CD4-positive, alpha-beta T cell (primary cell): ENCODE results near the gene AIF1. TPM values are rescaled to one million over a fixed set of nuclear protein-coding genes. Genes with fewer than 3 reads are reported as not detected.
A peak's percentile ranks its signal among the peaks of the same experiment; 100 is the strongest.

Experiments used
- ATAC-seq: fragments of 200-7000 bp; cut with Tn5 transposase; one replicate; pipeline ENCODE4 v1.10.0; 2022; ENCODE audit warnings: mild to moderate bottlenecking; ENCODE audit not compliant: poor library complexity
- CTCF ChIA-PET: fragments of 350-600 bp; sonication (Branson Sonifier 250); formaldehyde crosslinking; loops from one replicate; lab custom pipeline; 2021; ENCODE audit warnings: antibody characterized with exemption, inconsistent platforms; lab: Charles Lee
- POLR2A ChIA-PET: fragments of 350-600 bp; sonication (Branson Sonifier 250); formaldehyde crosslinking; loops from one replicate; lab custom pipeline; 2021; ENCODE audit warnings: antibody characterized with exemption, inconsistent platforms; lab: Charles Lee
- DNase-seq, 14 experiments: peaks; one replicate each; pipeline ENCODE4 v3.0.0-alpha.2; 2013 to 2020; ENCODE audit warnings: mixed read lengths in 2 of 14
- H3K27ac ChIP-seq, 2 donors: one replicate each; pipeline versions ENCODE4 v1.5.1 to v1.7.0; 2013; ENCODE audit warnings: low read length in 2 of 2, low read depth in 1 of 2, mild to moderate bottlenecking in 1 of 2
- H3K27me3 ChIP-seq, 2 experiments: 1 replicate in 1 of 2; 2 replicates in 1 of 2; pipeline versions ENCODE4 v1.6.1 to v1.7.0; 2013; ENCODE audit warnings: low read length in 2 of 2, control low read depth in 1 of 2, mild to moderate bottlenecking in 1 of 2, moderate library complexity in 1 of 2; ENCODE audit not compliant: insufficient read depth in 2 of 2, control insufficient read depth in 1 of 2
- H3K36me3 ChIP-seq: one replicate; pipeline ENCODE4 v1.6.1; 2013; ENCODE audit warnings: low read length, control low read depth; ENCODE audit not compliant: insufficient read depth
- H3K4me1 ChIP-seq: one replicate; pipeline ENCODE4 v1.6.1; 2013; ENCODE audit warnings: low read length, control low read depth; ENCODE audit not compliant: insufficient read depth
- H3K4me3 ChIP-seq: one replicate; pipeline ENCODE4 v1.5.1; 2013; ENCODE audit warnings: mild to moderate bottlenecking, low read length, moderate library complexity
- H3K9me3 ChIP-seq, 2 experiments: 1 replicate in 1 of 2; 2 replicates in 1 of 2; pipeline versions ENCODE4 v1.6.1 to v1.7.0; 2013; ENCODE audit warnings: low read length in 2 of 2, mild to moderate bottlenecking in 2 of 2, control low read depth in 1 of 2, moderate library complexity in 1 of 2; ENCODE audit not compliant: control insufficient read depth in 1 of 2, insufficient read depth in 1 of 2
- H3K27ac Mint-ChIP-seq: one replicate; pipeline ENCODE4 v1.8.0; 2020; ENCODE audit warnings: mixed read lengths
- H3K27me3 Mint-ChIP-seq: one replicate; pipeline ENCODE4 v1.8.0; 2021; ENCODE audit warnings: mixed read lengths
- H3K36me3 Mint-ChIP-seq: one replicate; pipeline ENCODE4 v1.8.0; 2021; ENCODE audit warnings: low read depth, mixed read lengths
- H3K4me1 Mint-ChIP-seq: one replicate; pipeline ENCODE4 v1.8.0; 2021; ENCODE audit warnings: low read depth, mixed read lengths
- H3K4me3 Mint-ChIP-seq: one replicate; pipeline ENCODE4 v1.8.0; 2020; ENCODE audit warnings: mild to moderate bottlenecking, mixed read lengths
- H3K9me3 Mint-ChIP-seq: one replicate; pipeline ENCODE4 v1.8.0; 2020; ENCODE audit warnings: mixed read lengths
- CTCF ChIP-seq: fragments of 200-600 bp; IDR thresholded peaks from one replicate; pipeline ENCODE4 v1.8.0; 2022; ENCODE audit warnings: antibody characterized with exemption, mild to moderate bottlenecking
- intact Hi-C, 2 experiments: fragments of 100-400 bp; cut with DNase I in 1 of 2; cut with micrococcal nuclease in 1 of 2; formaldehyde crosslinking; loops; one replicate each; pipeline versions ENCODE4 v1.15.1 to v1.9.0; 2023 to 2025; cut with DNase I, micrococcal nuclease
- total RNA-seq, 174 experiments: library from RNA in 2 of 174; stranded (reverse) in 2 of 174; gene quantifications; one replicate each; pipeline ENCODE4 v1.2.3 and lab custom pipeline; 2021 to 2026

AIF1 gene
- total RNA-seq, 2 experiments from 2014 or later, result 31.8 to 35.5 TPM

GRCh38 chr6:31631209-31631608 is 16.2 kb downstream of the AIF1 start:
- CTCF ChIA-PET, result no interaction called here
- H3K4me3 Mint-ChIP-seq, result no peak overlapping the region
- POLR2A ChIA-PET, result no interaction called here
- no peak for DNase-seq
- H3K4me3 ChIP-seq, result no peak overlapping the region
- intact Hi-C loops, result no loop called here
- H3K9me3 ChIP-seq, result no peaks in the 10 kb centered on the region
- H3K36me3 ChIP-seq, result peaks cover 100% of the 10 kb centered on the region
- H3K9me3 Mint-ChIP-seq, result no peaks in the 10 kb centered on the region
- H3K4me1 ChIP-seq, result peaks cover 2% of the 10 kb centered on the region
- H3K27ac ChIP-seq, result no peak overlapping the region
- H3K27me3 Mint-ChIP-seq, result no peaks in the 10 kb centered on the region
- no peaks in the 10 kb centered on the region for H3K4me1 Mint-ChIP-seq
- no peak overlapping the region for H3K27ac Mint-ChIP-seq
- no peaks in the 10 kb centered on the region for H3K27me3 ChIP-seq
- H3K36me3 Mint-ChIP-seq, result peaks cover 99% of the 10 kb centered on the region
- TF ChIP-seq CTCF, result no peak
- ATAC-seq, result no peak

DNA sequence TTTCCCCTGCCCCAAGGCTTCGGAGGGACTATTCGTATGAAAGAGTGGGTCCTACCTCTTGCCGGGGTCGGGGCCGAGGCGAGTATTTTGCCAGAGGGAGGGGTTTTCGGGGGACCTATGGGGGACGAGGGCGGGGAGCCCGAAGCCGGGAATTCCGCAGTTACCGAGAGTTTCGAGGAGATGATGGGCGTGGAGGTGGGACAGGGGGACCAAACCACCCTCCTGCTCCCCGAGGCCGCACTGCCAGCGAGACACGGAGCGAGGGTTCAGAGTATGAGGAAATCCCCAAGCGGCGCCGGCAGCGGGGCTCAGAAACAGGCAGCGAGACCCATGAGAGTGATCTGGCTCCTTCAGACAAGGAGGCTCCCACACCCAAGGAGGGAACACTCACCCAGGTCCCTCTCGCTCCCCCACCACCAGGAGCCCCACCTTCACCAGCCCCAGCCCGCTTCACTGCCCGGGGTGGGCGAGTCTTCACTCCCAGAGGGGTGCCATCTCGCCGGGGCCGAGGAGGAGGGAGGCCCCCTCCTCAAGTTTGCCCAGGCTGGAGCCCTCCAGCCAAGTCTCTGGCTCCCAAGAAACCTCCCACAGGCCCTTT is 16.7 kb downstream of the AIF1 start:
- intact Hi-C loops, result no loop called here
- H3K4me3 Mint-ChIP-seq, result no peak overlapping the region
- ATAC-seq, result peak; percentile 30
- peaks cover 100% of the 10 kb centered on the region for H3K36me3 ChIP-seq
- H3K4me1 ChIP-seq, result peaks cover 2% of the 10 kb centered on the region
- H3K27ac ChIP-seq, result no peak overlapping the region
- no peaks in the 10 kb centered on the region for H3K9me3 Mint-ChIP-seq
- no peak for DNase-seq
- H3K9me3 ChIP-seq, result no peaks in the 10 kb centered on the region
- ChIA-PET POLR2A (no interaction called here), CTCF (no interaction called here)
- no peak overlapping the region for H3K27ac Mint-ChIP-seq
- H3K4me3 ChIP-seq, result no peak overlapping the region
- peaks cover 99% of the 10 kb centered on the region for H3K36me3 Mint-ChIP-seq
- no peaks in the 10 kb centered on the region for H3K27me3 Mint-ChIP-seq
- H3K4me1 Mint-ChIP-seq, result no peaks in the 10 kb centered on the region
- no peaks in the 10 kb centered on the region for H3K27me3 ChIP-seq
- TF ChIP-seq CTCF, result no peak

DNA sequence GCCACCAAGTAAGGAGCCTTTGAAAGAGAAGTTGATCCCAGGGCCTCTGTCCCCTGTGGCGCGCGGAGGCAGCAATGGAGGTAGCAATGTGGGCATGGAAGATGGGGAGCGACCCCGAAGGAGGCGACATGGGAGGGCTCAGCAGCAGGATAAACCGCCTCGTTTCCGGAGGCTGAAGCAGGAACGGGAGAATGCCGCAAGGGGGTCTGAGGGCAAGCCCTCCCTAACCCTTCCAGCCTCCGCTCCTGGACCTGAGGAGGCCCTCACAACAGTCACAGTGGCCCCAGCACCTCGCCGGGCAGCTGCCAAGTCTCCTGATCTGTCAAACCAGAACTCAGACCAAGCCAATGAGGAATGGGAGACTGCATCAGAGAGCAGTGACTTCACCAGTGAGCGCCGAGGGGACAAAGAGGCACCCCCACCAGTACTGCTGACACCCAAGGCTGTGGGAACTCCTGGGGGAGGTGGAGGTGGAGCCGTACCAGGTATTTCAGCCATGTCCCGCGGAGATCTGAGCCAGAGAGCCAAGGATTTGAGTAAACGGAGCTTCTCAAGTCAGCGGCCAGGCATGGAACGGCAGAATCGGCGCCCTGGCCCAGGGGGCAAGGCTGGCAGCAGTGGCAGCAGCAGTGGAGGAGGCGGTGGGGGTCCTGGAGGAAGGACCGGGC is 17.4 kb downstream of the AIF1 start:
- POLR2A ChIA-PET, result no interaction called here
- H3K27ac Mint-ChIP-seq, result no peak overlapping the region

More for the DNA sequence above, 17.4 kb downstream of the AIF1 start:
- intact Hi-C loops, result no loop called here
- H3K27me3 ChIP-seq, result no peaks in the 10 kb centered on the region
- ATAC-seq (no peak), DNase-seq (no peak)
- no peak for TF ChIP-seq CTCF
- H3K27ac ChIP-seq, result no peak overlapping the region
- CTCF ChIA-PET, result no interaction called here
- no peak overlapping the region for H3K4me3 Mint-ChIP-seq
- peaks cover 2% of the 10 kb centered on the region for H3K4me1 ChIP-seq
- no peaks in the 10 kb centered on the region for H3K4me1 Mint-ChIP-seq
- peaks cover 100% of the 10 kb centered on the region for H3K36me3 ChIP-seq
- no peak overlapping the region for H3K4me3 ChIP-seq
- H3K27me3 Mint-ChIP-seq, result no peaks in the 10 kb centered on the region
- H3K36me3 Mint-ChIP-seq, result peaks cover 99% of the 10 kb centered on the region
- H3K9me3 Mint-ChIP-seq, result no peaks in the 10 kb centered on the region
- H3K9me3 ChIP-seq, result no peaks in the 10 kb centered on the region
